HepG2 (cell line): ENCODE results near the gene DIS3L2. TPM values are rescaled to one million over a fixed set of nuclear protein-coding genes. Genes with fewer than 3 reads are reported as not detected.

Experiments used
- ATAC-seq: fragments of 200-7000 bp; cut with Tn5 transposase; 3 replicates; pipeline ENCODE4 v1.9.1; 2020; ENCODE audit warnings: mild to moderate bottlenecking, moderate library complexity
- BruUV-seq: library from RNA; stranded (reverse); fragments of 400-500 nt; replicated peaks from 2 replicates; lab custom pipeline; 2021; lab: Mats Ljungman, UMichigan
- CTCF ChIA-PET: fragments of 300-600 bp; formaldehyde crosslinking; extraction: SDS; loops from one replicate; lab custom pipeline; 2021; ENCODE audit warnings: low total read pairs, inconsistent platforms, low intra/inter-chr PET ratio; lab: Yijun Ruan, JAX
- POLR2A ChIA-PET: fragments of 350-600 bp; sonication (Branson Sonifier 250); formaldehyde crosslinking; loops from one replicate; lab custom pipeline; 2020; ENCODE audit warnings: antibody characterized with exemption, inconsistent platforms; lab: Yijun Ruan, JAX
- DNase-seq: peaks from one replicate; pipeline ENCODE4 v3.0.0-alpha.2; 2015; ENCODE audit warnings: low spot score
- FAIRE-seq: peaks from 3 replicates; lab custom pipeline; 2011; peaks lifted over from hg19 to GRCh38; lab: Jason Lieb, UNC
- H2AFZ ChIP-seq: one replicate; pipeline ENCODE4 v1.6.1; 2011; ENCODE audit warnings: low read length, inconsistent platforms
- H3K27ac ChIP-seq: fragments of 300-600 bp; 3 replicates; pipeline ENCODE4 v1.8.0; 2011; ENCODE audit warnings: mixed run types, mild to moderate bottlenecking, mixed read lengths, low read length, inconsistent platforms; ENCODE audit not compliant: insufficient read depth; ENCODE audit errors: extremely low read length
- H3K27me3 ChIP-seq, 2 experiments: fragments of 200-600 bp in 1 of 2; 2 replicates in 1 of 2; 3 replicates in 1 of 2; pipeline versions ENCODE4 v1.6.0 to v1.8.0; 2011; ENCODE audit warnings: low read length in 2 of 2, mild to moderate bottlenecking in 2 of 2, moderate library complexity in 2 of 2, inconsistent platforms in 1 of 2; ENCODE audit not compliant: insufficient read depth in 2 of 2, control insufficient read depth in 1 of 2
- H3K36me3 ChIP-seq, 2 experiments: fragments of 200-600 bp in 1 of 2; replicated peaks in 1 of 2; 2 replicates in 1 of 2; 3 replicates in 1 of 2; pipeline versions ENCODE4 v1.5.1 to v1.8.0; 2011; ENCODE audit warnings: low read length in 2 of 2, inconsistent platforms in 1 of 2; ENCODE audit not compliant: insufficient read depth in 2 of 2, control insufficient read depth in 1 of 2
- H3K4me1 ChIP-seq: 2 replicates; pipeline ENCODE4 v1.5.1; 2012; ENCODE audit warnings: low read length, inconsistent platforms; ENCODE audit not compliant: insufficient read depth
- H3K4me2 ChIP-seq: 2 replicates; pipeline ENCODE4 v1.6.0; 2011; ENCODE audit warnings: low read depth, low read length, inconsistent platforms
- H3K4me3 ChIP-seq, 3 experiments: fragments of 200-600 bp in 1 of 3; sonication (generic), shearing (Covaris generic) in 1 of 3; replicated peaks in 1 of 3; 2 replicates each; pipeline ENCODE4 v1.5.1; 2011 to 2016; ENCODE audit warnings: low read length in 3 of 3, inconsistent platforms in 2 of 3, low read depth in 2 of 3, mild to moderate bottlenecking in 2 of 3, control low read depth in 1 of 3, mixed read lengths in 1 of 3; ENCODE audit not compliant: insufficient read depth in 1 of 3
- H3K79me2 ChIP-seq: one replicate; pipeline ENCODE4 v1.6.1; 2011; ENCODE audit warnings: low read length, inconsistent platforms; ENCODE audit not compliant: insufficient read depth
- H3K9ac ChIP-seq: 2 replicates; pipeline ENCODE4 v1.6.0; 2011; ENCODE audit warnings: mild to moderate bottlenecking, low read depth, low read length, inconsistent platforms; ENCODE audit not compliant: insufficient read depth
- H3K9me3 ChIP-seq: 2 replicates; pipeline ENCODE4 v1.5.1; 2012; ENCODE audit warnings: mild to moderate bottlenecking, low read length
- H4K20me1 ChIP-seq: 2 replicates; pipeline ENCODE4 v1.6.0; 2011; ENCODE audit warnings: inconsistent platforms, mild to moderate bottlenecking, low read length, moderate library complexity; ENCODE audit not compliant: insufficient read depth
- GABPB1 ChIP-seq: IDR thresholded peaks from 2 replicates; pipeline ENCODE4 v1.6.1; 2016; ENCODE audit warnings: mild to moderate bottlenecking, missing genetic modification reagents, moderate library complexity, missing compliant biosample characterization
- MTF1 ChIP-seq: sonication (generic); formaldehyde crosslinking; IDR thresholded peaks from 2 replicates; pipeline ENCODE4 v1.5.0; 2020; ENCODE audit warnings: missing genetic modification reagents
- PHF8 ChIP-seq: sonication (generic); formaldehyde crosslinking; IDR thresholded peaks from 2 replicates; pipeline ENCODE4 v1.5.0; 2020; ENCODE audit warnings: missing genetic modification reagents
- RXRA ChIP-seq: sonication (generic); formaldehyde crosslinking; IDR thresholded peaks from 2 replicates; pipeline ENCODE4 v1.5.1; 2020; ENCODE audit warnings: missing genetic modification reagents
- SAP130 ChIP-seq: IDR thresholded peaks from 2 replicates; pipeline ENCODE4 v1.6.1; 2016; ENCODE audit warnings: low read depth
- STAG1 ChIP-seq: sonication (generic); formaldehyde crosslinking; IDR thresholded peaks from 2 replicates; pipeline ENCODE4 v1.4.0; 2020; ENCODE audit warnings: missing genetic modification reagents
- UBTF ChIP-seq: sonication (generic); formaldehyde crosslinking; IDR thresholded peaks from 2 replicates; pipeline ENCODE4 v1.4.0; 2020; ENCODE audit warnings: mild to moderate bottlenecking, missing genetic modification reagents
- ZBTB7A ChIP-seq: sonication (generic); formaldehyde crosslinking; IDR thresholded peaks from 2 replicates; pipeline ENCODE4 v1.8.0; 2022; ENCODE audit warnings: mild to moderate bottlenecking, missing genetic modification reagents
- ZBTB7B ChIP-seq: sonication (generic); formaldehyde crosslinking; IDR thresholded peaks from 2 replicates; pipeline ENCODE4 v1.4.0; 2020; ENCODE audit warnings: missing genetic modification reagents
- ZFY ChIP-seq: sonication (generic); formaldehyde crosslinking; IDR thresholded peaks from 2 replicates; pipeline ENCODE4 v1.4.0; 2020; ENCODE audit warnings: missing genetic modification reagents
- ZNF276 ChIP-seq: sonication (generic); formaldehyde crosslinking; IDR thresholded peaks from 2 replicates; pipeline ENCODE4 v1.4.0; 2020; ENCODE audit warnings: mild to moderate bottlenecking, low read depth, missing genetic modification reagents
- ZNF362 ChIP-seq: sonication (generic); formaldehyde crosslinking; IDR thresholded peaks from 2 replicates; pipeline ENCODE4 v1.4.0; 2020; ENCODE audit warnings: missing genetic modification reagents, mild to moderate bottlenecking, borderline replicate concordance
- ZNF501 ChIP-seq: sonication (generic); formaldehyde crosslinking; IDR thresholded peaks from 2 replicates; pipeline ENCODE4 v1.5.1; 2020; ENCODE audit warnings: mild to moderate bottlenecking, moderate library complexity, missing genetic modification reagents
- ZNF652 ChIP-seq: IDR thresholded peaks from 2 replicates; pipeline ENCODE4 v1.6.1; 2016; ENCODE audit warnings: low read depth, borderline replicate concordance
- ZSCAN29 ChIP-seq: sonication (generic); formaldehyde crosslinking; conservative IDR thresholded peaks from 2 replicates; pipeline ENCODE4 v1.4.0; 2020; ENCODE audit warnings: mild to moderate bottlenecking, missing genetic modification reagents
- WGBS: methylation state at CpG from one replicate; pipeline ENCODE4 v1.1.6; 2017; ENCODE audit warnings: low lambda C conversion rate; 5-methylcytosine and 5-hydroxymethylcytosine counted together
- in situ Hi-C: cut with HindIII; loops from 2 replicates; pipeline ENCODE4 v1.10.0; 2017; ENCODE audit warnings: low pct_unique_long_range_greater_than_20kb; ENCODE audit not compliant: extremely low pct_ligation_motif_present
- intact Hi-C: fragments of 100-400 bp; cut with micrococcal nuclease; formaldehyde crosslinking; loops from one replicate; pipeline ENCODE4 v1.10.0; 2022; ENCODE audit not compliant: unreplicated experiment
- polyA plus RNA-seq, 8 experiments: library from polyadenylated mRNA; depleted of rRNA in 3 of 8; stranded (reverse) in 7 of 8; unstranded in 1 of 8; fragments of >200 nt; fragmentation: Illumina TruSeq in 4 of 8; extraction: Trizol in 4 of 8; gene quantifications; 2 replicates each; pipeline versions ENCODE4 v1.2.1 to v1.2.3, GENCODE V29; 2011 to 2016; ENCODE audit warnings: low read depth in 4 of 8, missing spikeins in 1 of 8, mixed read lengths in 1 of 8; ENCODE audit not compliant: insufficient read depth in 1 of 8
- total RNA-seq, 5 experiments: library from RNA; depleted of rRNA; stranded (reverse); fragments of >200 nt; fragmentation: Illumina TruSeq; extraction: Trizol; gene quantifications; 2 replicates each; pipeline ENCODE4 v1.2.3, GENCODE V29; 2016; ENCODE audit warnings: low read depth in 1 of 5

The DIS3L2 gene
- total and polyA plus RNA-seq, 2 of the 13 experiments (the other 11 are each of a cell fraction or from before 2014, with no cell fraction given): 7.0 to 23.9 TPM

DNA sequence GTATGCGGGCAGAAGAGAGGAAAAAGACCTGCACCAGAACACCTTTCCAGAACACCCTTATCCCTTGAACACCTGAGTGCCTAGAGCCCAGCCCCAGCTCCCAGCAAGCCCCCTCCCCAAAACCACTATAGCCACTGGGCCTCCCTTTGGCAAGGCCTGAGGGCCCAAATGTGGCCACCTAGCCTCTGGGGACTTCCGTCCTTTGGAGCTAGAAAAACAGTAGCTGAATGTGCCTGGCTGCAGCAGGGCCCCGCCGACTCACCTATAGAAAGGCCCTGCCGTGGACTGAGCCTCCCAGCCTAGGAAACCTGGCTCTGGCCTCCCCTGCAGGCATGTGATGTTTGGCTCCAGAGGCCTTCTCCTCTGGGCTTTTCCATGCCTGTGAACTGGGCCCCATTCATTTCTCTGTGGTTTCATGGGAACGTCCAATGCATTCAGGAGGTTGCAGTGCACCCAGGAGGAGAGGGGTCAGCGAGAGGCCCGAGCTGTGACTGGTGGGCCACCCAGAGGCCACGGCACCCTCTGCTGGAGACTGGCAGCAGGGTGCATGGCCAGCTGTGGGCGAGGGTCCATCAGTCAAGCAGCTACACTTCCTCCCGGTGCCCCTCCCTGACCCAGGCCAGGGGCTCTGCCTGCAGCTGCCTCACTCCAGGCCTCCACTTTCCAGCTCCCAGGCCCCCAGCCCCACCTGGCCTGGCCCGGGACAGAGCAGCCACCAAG lies 401.7 kb downstream of the DIS3L2 start (continued):
- TF ChIP-seq UBTF (CRISPR knock-in tag) (peak; percentile 25; the same call in 1 of the 2 replicates), ZBTB7A (0 out of 2 replicates have a peak, but pooled peaks have one; percentile 51), ZBTB7B (CRISPR knock-in tag) (peak; percentile 63; the same call in 1 of the 2 replicates), STAG1 (CRISPR knock-in tag) (0 out of 2 replicates have a peak, but pooled peaks have one; percentile 25), GABPB1 (0 out of 2 replicates have a peak, but pooled peaks have one; percentile 10), ZFY (CRISPR knock-in tag) (peak; percentile 29; the same call in 1 of the 2 replicates)

DNA sequence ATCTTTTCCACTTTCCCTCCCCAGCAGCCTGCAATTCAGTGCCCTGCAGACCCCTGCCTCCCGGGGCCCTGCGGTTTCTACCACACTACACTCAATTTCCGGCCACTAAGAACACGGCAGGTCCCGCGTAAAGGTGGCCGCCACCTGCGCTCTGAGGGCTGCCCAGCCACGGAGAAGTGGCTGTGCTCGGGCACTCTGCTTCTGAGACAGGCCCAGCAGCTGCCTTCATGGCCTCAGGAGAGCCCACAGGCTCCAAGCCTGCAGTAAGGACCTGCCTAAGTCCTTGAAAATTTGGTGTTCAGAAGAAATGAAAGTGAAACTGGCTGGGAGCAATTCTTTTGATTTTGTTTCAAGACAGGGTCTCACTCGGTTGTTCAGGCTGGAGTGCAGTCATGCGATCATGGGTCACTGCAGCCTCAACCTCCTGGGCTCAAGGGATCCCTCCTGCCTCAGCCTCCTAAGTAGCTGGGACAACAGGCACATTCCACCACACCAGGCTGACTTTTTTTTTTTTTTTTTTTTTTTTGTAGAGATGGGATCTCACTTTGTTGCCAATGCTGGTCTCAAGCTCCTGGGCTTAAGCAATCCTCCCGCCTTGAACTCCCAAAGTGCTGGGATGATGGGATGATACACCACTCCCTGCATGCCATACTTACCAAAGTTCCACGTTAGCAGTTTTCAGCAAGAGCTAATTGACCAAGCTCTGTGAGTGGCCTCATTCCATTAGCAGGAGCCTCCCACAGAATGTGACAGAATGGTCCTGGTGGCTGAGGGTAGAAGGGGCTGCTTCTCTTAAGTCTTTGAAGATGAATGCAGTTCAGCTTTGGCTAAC lies 402.5 kb downstream of the DIS3L2 start:
- Histone ChIP-seq H2AFZ (no peak overlapping the region), H3K9ac (0 out of 2 replicates have a peak overlapping the region, but pooled peaks have one; percentile 29), H3K4me3 (peak overlapping the region; percentile 26 to 57 (median 50); a peak in 4 of 6 replicates), H3K27ac (no peak overlapping the region), H3K9me3 (no peaks in the 10 kb centered on the region; the same call in 1 of the 2 replicates), H3K4me2 (peak overlapping the region; percentile 76), H3K79me2 (no peaks in the 10 kb centered on the region), H3K27me3 (peaks cover 0 to 4% of the 10 kb centered on the region in 2 experiments; a peak in 2 of 5 replicates), H4K20me1 (no peaks in the 10 kb centered on the region), H3K36me3 (no peaks in the 10 kb centered on the region), H3K4me1 (peaks cover 48% of the 10 kb centered on the region)
- ChIA-PET POLR2A (no interaction called here), CTCF (no interaction called here)
- intact Hi-C loops (no loop called here), in situ Hi-C loops (no loop called here)
- DNase-seq (no peak), ATAC-seq (peak; percentile 4; the same call in 2 of the 3 replicates), FAIRE-seq (no peak)
- 42% methylated on average over 14 of the region's 14 CpGs for WGBS
- no TSS peak for BruUV-seq
- TF ChIP-seq PHF8 (CRISPR knock-in tag): peak; percentile 51; the same call in 1 of the 2 replicates
- 0 out of 2 replicates have a peak, but pooled peaks have one; percentile 3 for TF ChIP-seq SAP130 (CRISPR knock-in tag)
- TF ChIP-seq MTF1 (CRISPR knock-in tag): no peak
- 0 out of 2 replicates have a peak, but pooled peaks have one; percentile 26 for TF ChIP-seq ZNF276 (CRISPR knock-in tag)
- TF ChIP-seq ZNF362: peak; percentile 62; the same call in 1 of the 2 replicates
- peak; percentile 20; the same call in 1 of the 2 replicates for TF ChIP-seq RXRA (CRISPR knock-in tag)
- TF ChIP-seq ZNF652 (CRISPR knock-in tag): no peak
- peak; percentile 55; the same call in 1 of the 2 replicates for TF ChIP-seq ZNF501 (CRISPR knock-in tag)
- TF ChIP-seq ZSCAN29 (CRISPR knock-in tag): 0 out of 2 replicates have a peak, but pooled peaks have one; percentile 29
